Left colon (tissue), 2 donors: ENCODE results near the gene ARHGAP26. TPM values are rescaled to one million over a fixed set of nuclear protein-coding genes. Genes with fewer than 3 reads are reported as not detected.
"Not testable (repeated sequence)": the region's sequence is repeated elsewhere in the genome, so short reads cannot be mapped to it uniquely, and the experiment has no call there.

Source experiments
- ATAC-seq: fragments of 200-7000 bp; cut with Tn5 transposase; one replicate; pipeline ENCODE4 v1.9.1; 2020; ENCODE audit warnings: mild to moderate bottlenecking, moderate library complexity
- DNase-seq, 2 donors: peaks; one replicate each; pipeline ENCODE4 v3.0.0-alpha.2; 2020
- intact Hi-C, 2 donors: fragments of 100-400 bp; cut with DNase I in 1 of 2; cut with micrococcal nuclease in 1 of 2; formaldehyde crosslinking; loops; one replicate each; pipeline versions ENCODE4 v1.11.2 to v1.14.0; 2022; cut with DNase I, micrococcal nuclease
- total RNA-seq, 2 donors: library from RNA; stranded (reverse); fragmentation: NEBNext Ultra II Directional; extraction: Animal tissue kit (Norgen Biotek cat#: 25700); gene quantifications; one replicate each; pipeline ENCODE4 v1.2.1, GENCODE V29; 2021
- donor health status: DM: no; HTN: no; CAD: no.
- donor health status: DM: yes; HTN: yes; CAD: no.

ARHGAP26 gene
- total RNA-seq, 2 donors from 2014 or later: 71.6 to 85.1 TPM

GRCh38 chr5:142926549-142926948 is 156.4 kb downstream of the ARHGAP26 start:
- DNase-seq (no peak), ATAC-seq (no peak)
- intact Hi-C loops: loop anchor here in 1 of 2 donors (10.0 kb wide), 1 partner anchor 478 kb away; the partner anchor contains the start of gene NR3C1

GRCh38 chr5:142928999-142929398 is 158.8 kb downstream of the ARHGAP26 start:
- intact Hi-C loops: loop anchor here in 1 of 2 donors (10.0 kb wide), 1 partner anchor 476 kb away; the partner anchor contains the start of gene NR3C1
- not testable (repeated sequence) for DNase-seq, ATAC-seq

- intact Hi-C loops: loop anchor here in 1 of 2 donors (10.0 kb wide), 1 partner anchor 475 kb away; the partner anchor contains the start of gene NR3C1
- peak; percentile 13 for ATAC-seq
- no peak for DNase-seq
Measured at GRCh38 chr5:142929587-142929986, 159.4 kb downstream of the ARHGAP26 start.

- intact Hi-C loops: no loop called here
- ATAC-seq (no peak), DNase-seq (no peak)
Measured at GRCh38 chr5:142930395-142931110, 160.4 kb downstream of the ARHGAP26 start.

- no peak for DNase-seq
- intact Hi-C loops: no loop called here
- ATAC-seq: no peak
Measured at GRCh38 chr5:142931896-142932686, 161.9 kb downstream of the ARHGAP26 start.

- DNase-seq (no peak), ATAC-seq (no peak)
- intact Hi-C loops: no loop called here
Measured at GRCh38 chr5:142934051-142934762, 164.0 kb downstream of the ARHGAP26 start.

GRCh38 chr5:142935014-142935413 is 164.8 kb downstream of the ARHGAP26 start:
- ATAC-seq (no peak), DNase-seq (no peak)
- intact Hi-C loops: no loop called here

GRCh38 chr5:142937374-142937773 is 167.2 kb downstream of the ARHGAP26 start:
- ATAC-seq (no peak), DNase-seq (no peak)
- intact Hi-C loops: no loop called here

GRCh38 chr5:142938266-142938880 is 168.2 kb downstream of the ARHGAP26 start:
- ATAC-seq (no peak), DNase-seq (no peak)
- intact Hi-C loops: no loop called here

GRCh38 chr5:142939006-142939405 is 168.8 kb downstream of the ARHGAP26 start:
- intact Hi-C loops: no loop called here
- DNase-seq (no peak), ATAC-seq (no peak)

GRCh38 chr5:142939884-142940283 is 169.7 kb downstream of the ARHGAP26 start:
- DNase-seq: no peak
- no peak for ATAC-seq
- intact Hi-C loops: no loop called here

- DNase-seq (no peak), ATAC-seq (no peak)
- intact Hi-C loops: no loop called here
Measured at GRCh38 chr5:142941245-142941644, 171.1 kb downstream of the ARHGAP26 start.

GRCh38 chr5:142942901-142943300 is 172.7 kb downstream of the ARHGAP26 start:
- intact Hi-C loops: no loop called here
- DNase-seq: no peak
- no peak for ATAC-seq

- no peak for ATAC-seq
- no peak for DNase-seq
- intact Hi-C loops: no loop called here
Measured at GRCh38 chr5:142944140-142944539, 174.0 kb downstream of the ARHGAP26 start.

- intact Hi-C loops: no loop called here
- ATAC-seq (no peak), DNase-seq (no peak)
Measured at GRCh38 chr5:142945321-142945720, 175.1 kb downstream of the ARHGAP26 start.

- DNase-seq (no peak), ATAC-seq (no peak)
- intact Hi-C loops: no loop called here
Measured at GRCh38 chr5:142945845-142946244, 175.7 kb downstream of the ARHGAP26 start.

- DNase-seq (no peak), ATAC-seq (no peak)
- intact Hi-C loops: no loop called here
Measured at GRCh38 chr5:142946547-142947426, 176.6 kb downstream of the ARHGAP26 start.

- ATAC-seq: no peak
- DNase-seq: no peak
- intact Hi-C loops: no loop called here
Measured at GRCh38 chr5:142947427-142947709, 177.2 kb downstream of the ARHGAP26 start.
